HepG2 (cell line): ENCODE measurements around the gene CD248. TPM values are rescaled to one million over a fixed set of nuclear protein-coding genes. Genes with fewer than 3 reads are reported as not detected.
A peak's percentile ranks its signal among the peaks of the same experiment; 100 is the strongest.

ENCODE experiments used
- ADNP ChIP-seq: sonication (generic); formaldehyde crosslinking; IDR thresholded peaks from 2 replicates; pipeline ENCODE4 v1.4.0; 2020; ENCODE audit warnings: missing genetic modification reagents
- CBX5 ChIP-seq: sonication (generic); formaldehyde crosslinking; IDR thresholded peaks from 2 replicates; pipeline ENCODE4 v1.4.0; 2020; ENCODE audit warnings: missing genetic modification reagents, borderline replicate concordance
- ESRRA ChIP-seq: sonication (generic); formaldehyde crosslinking; IDR thresholded peaks from 2 replicates; pipeline ENCODE4 v1.5.1; 2020; ENCODE audit warnings: mild to moderate bottlenecking, low read depth, missing genetic modification reagents
- HOXA7 ChIP-seq: sonication (generic); formaldehyde crosslinking; IDR thresholded peaks from 2 replicates; pipeline ENCODE4 v1.8.1; 2022; ENCODE audit warnings: mild to moderate bottlenecking, missing genetic modification reagents, moderate library complexity
- KDM3A ChIP-seq: IDR thresholded peaks from 2 replicates; pipeline ENCODE4 v1.6.1; 2018; ENCODE audit warnings: low read depth, missing compliant biosample characterization
- MIER2 ChIP-seq: IDR thresholded peaks from 2 replicates; pipeline ENCODE4 v1.6.1; 2016; ENCODE audit warnings: missing biosample characterization, missing genetic modification reagents
- NFE2 ChIP-seq: sonication (generic); formaldehyde crosslinking; IDR thresholded peaks from 2 replicates; pipeline ENCODE4 v1.4.0; 2020; ENCODE audit warnings: missing genetic modification reagents
- PITX1 ChIP-seq: sonication (generic); formaldehyde crosslinking; IDR thresholded peaks from 2 replicates; pipeline ENCODE4 v1.5.1; 2020; ENCODE audit warnings: mild to moderate bottlenecking, missing genetic modification reagents
- PLRG1 ChIP-seq: fragments of 450-650 bp; conservative IDR thresholded peaks from 2 replicates; pipeline ENCODE4 v1.6.1; 2016
- ZNF335 ChIP-seq: sonication (generic); formaldehyde crosslinking; IDR thresholded peaks from 2 replicates; pipeline ENCODE4 v1.4.0; 2020; ENCODE audit warnings: missing genetic modification reagents
- ZNF549 ChIP-seq: sonication (generic); formaldehyde crosslinking; IDR thresholded peaks from 2 replicates; pipeline ENCODE4 v1.5.0; 2020; ENCODE audit warnings: missing genetic modification reagents
- ZNF570 ChIP-seq: sonication (generic); formaldehyde crosslinking; IDR thresholded peaks from 2 replicates; pipeline ENCODE4 v1.4.0; 2020; ENCODE audit warnings: mild to moderate bottlenecking, missing genetic modification reagents, borderline replicate concordance
- ZNF670 ChIP-seq: sonication (generic); formaldehyde crosslinking; IDR thresholded peaks from 2 replicates; pipeline ENCODE4 v1.8.0; 2022; ENCODE audit warnings: mild to moderate bottlenecking, missing genetic modification reagents, borderline replicate concordance
- ZNF850 ChIP-seq: sonication (generic); formaldehyde crosslinking; conservative IDR thresholded peaks from 2 replicates; pipeline ENCODE4 v1.9.0; 2021; ENCODE audit warnings: mild to moderate bottlenecking, missing genetic modification reagents
- ZSCAN22 ChIP-seq: sonication (generic); formaldehyde crosslinking; IDR thresholded peaks from 2 replicates; pipeline ENCODE4 v1.4.0; 2020; ENCODE audit warnings: mild to moderate bottlenecking, missing genetic modification reagents
- polyA plus RNA-seq, 8 experiments: library from polyadenylated mRNA; depleted of rRNA in 3 of 8; stranded (reverse) in 7 of 8; unstranded in 1 of 8; fragments of >200 nt; fragmentation: Illumina TruSeq in 4 of 8; extraction: Trizol in 4 of 8; gene quantifications; 2 replicates each; pipeline versions ENCODE4 v1.2.1 to v1.2.3, GENCODE V29; 2011 to 2016; ENCODE audit warnings: low read depth in 4 of 8, missing spikeins in 1 of 8, mixed read lengths in 1 of 8; ENCODE audit not compliant: insufficient read depth in 1 of 8
- total RNA-seq, 5 experiments: library from RNA; depleted of rRNA; stranded (reverse); fragments of >200 nt; fragmentation: Illumina TruSeq; extraction: Trizol; gene quantifications; 2 replicates each; pipeline ENCODE4 v1.2.3, GENCODE V29; 2016; ENCODE audit warnings: low read depth in 1 of 5
- TF ChIP-seq, protein P1 (sequence below): sonication (generic); formaldehyde crosslinking; IDR thresholded peaks from 2 replicates; pipeline ENCODE4 v1.4.0; 2020; ENCODE audit warnings: missing genetic modification reagents
- TF ChIP-seq, protein P2 (sequence below): sonication (generic); formaldehyde crosslinking; IDR thresholded peaks from 2 replicates; pipeline ENCODE4 v1.4.0; 2020; ENCODE audit warnings: missing genetic modification reagents
- TF ChIP-seq, protein P3 (sequence below): sonication (generic); formaldehyde crosslinking; IDR thresholded peaks from 2 replicates; pipeline ENCODE4 v1.5.0; 2020; ENCODE audit warnings: missing genetic modification reagents, mild to moderate bottlenecking, borderline replicate concordance
- TF ChIP-seq, protein P4 (sequence below): sonication (generic); formaldehyde crosslinking; IDR thresholded peaks from 2 replicates; pipeline ENCODE4 v1.4.0; 2020; ENCODE audit warnings: missing genetic modification reagents, borderline replicate concordance

CD248 gene
- total and polyA plus RNA-seq, 2 of the 13 experiments (the other 11 are each of a cell fraction or from before 2014, with no cell fraction given), result 0.25 to 0.35 TPM

DNA sequence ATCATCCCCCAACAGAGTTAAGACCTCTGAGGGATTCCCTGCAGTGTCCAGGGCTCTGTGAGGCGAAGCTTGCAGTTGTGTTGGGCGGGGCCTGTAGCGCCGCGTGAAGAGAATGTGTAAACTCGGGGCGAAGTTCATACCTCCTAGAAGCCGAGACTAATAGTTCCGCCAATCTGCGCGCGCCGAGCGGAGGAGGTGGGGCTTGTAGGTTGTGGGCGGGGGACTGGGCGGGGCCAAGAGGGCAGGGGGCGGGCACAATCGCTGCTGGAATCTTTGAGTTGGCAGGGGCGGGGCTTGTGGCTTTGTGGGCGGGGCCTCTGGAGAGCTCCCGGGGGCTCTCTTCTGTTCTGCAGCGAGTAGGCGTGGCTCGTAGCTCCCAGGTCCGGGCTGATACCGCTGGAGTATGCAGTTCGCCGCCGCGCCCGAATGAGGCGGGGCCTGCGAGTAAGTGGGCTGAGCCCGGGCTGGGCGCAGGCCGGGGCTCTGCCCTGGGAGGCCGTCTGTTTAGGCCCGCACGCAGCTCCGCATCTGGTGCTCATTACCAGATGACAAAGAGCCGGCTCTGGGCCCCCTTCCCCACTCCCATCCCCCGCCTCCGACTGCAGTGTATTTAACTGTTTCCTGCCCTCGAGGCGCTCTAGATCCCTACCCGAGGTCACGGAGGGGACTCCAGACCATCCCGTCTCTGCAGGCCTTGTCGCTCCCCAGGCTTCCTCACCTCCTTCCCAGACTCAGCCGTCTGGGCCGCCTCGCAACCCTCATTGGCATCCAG, 4.1 kb downstream of the CD248 start (continued):
- TF ChIP-seq ZNF549, result no peak
- TF ChIP-seq HOXA7 (CRISPR knock-in tag), result no peak
- no peak for TF ChIP-seq ADNP (CRISPR knock-in tag)
- TF ChIP-seq, protein P1, sequence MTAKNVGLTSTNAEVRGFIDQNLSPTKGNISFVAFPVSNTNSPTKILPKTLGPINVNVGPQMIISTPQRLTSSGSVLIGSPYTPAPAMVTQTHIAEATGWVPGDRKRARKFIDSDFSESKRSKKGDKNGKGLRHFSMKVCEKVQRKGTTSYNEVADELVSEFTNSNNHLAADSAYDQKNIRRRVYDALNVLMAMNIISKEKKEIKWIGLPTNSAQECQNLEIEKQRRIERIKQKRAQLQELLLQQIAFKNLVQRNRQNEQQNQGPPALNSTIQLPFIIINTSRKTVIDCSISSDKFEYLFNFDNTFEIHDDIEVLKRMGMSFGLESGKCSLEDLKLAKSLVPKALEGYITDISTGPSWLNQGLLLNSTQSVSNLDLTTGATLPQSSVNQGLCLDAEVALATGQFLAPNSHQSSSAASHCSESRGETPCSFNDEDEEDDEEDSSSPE (CRISPR knock-in tag), result no peak
- 0 out of 2 replicates have a peak, but pooled peaks have one; percentile 54 for TF ChIP-seq ZNF670 (CRISPR knock-in tag)
- no peak for TF ChIP-seq ZSCAN22 (CRISPR knock-in tag)
- TF ChIP-seq, protein P2, sequence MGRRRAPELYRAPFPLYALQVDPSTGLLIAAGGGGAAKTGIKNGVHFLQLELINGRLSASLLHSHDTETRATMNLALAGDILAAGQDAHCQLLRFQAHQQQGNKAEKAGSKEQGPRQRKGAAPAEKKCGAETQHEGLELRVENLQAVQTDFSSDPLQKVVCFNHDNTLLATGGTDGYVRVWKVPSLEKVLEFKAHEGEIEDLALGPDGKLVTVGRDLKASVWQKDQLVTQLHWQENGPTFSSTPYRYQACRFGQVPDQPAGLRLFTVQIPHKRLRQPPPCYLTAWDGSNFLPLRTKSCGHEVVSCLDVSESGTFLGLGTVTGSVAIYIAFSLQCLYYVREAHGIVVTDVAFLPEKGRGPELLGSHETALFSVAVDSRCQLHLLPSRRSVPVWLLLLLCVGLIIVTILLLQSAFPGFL (CRISPR knock-in tag), result no peak
- TF ChIP-seq PLRG1, result no peak
- TF ChIP-seq NFE2 (CRISPR knock-in tag), result no peak
- no peak for TF ChIP-seq KDM3A (CRISPR knock-in tag)
- TF ChIP-seq ESRRA (CRISPR knock-in tag), result no peak; the same call in 1 of the 2 replicates
- TF ChIP-seq ZNF570 (CRISPR knock-in tag), result no peak
- TF ChIP-seq, protein P3, sequence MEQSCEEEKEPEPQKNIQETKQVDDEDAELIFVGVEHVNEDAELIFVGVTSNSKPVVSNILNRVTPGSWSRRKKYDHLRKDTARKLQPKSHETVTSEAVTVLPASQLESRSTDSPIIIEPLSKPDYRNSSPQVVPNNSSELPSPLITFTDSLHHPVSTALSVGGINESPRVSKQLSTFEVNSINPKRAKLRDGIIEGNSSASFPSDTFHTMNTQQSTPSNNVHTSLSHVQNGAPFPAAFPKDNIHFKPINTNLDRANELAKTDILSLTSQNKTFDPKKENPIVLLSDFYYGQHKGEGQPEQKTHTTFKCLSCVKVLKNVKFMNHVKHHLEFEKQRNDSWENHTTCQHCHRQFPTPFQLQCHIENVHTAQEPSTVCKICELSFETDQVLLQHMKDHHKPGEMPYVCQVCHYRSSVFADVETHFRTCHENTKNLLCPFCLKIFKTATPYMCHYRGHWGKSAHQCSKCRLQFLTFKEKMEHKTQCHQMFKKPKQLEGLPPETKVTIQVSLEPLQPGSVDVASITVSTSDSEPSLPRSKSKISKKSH, result no peak
- no peak for TF ChIP-seq ZNF335 (CRISPR knock-in tag)
- TF ChIP-seq CBX5, result no peak
- TF ChIP-seq, protein P4, sequence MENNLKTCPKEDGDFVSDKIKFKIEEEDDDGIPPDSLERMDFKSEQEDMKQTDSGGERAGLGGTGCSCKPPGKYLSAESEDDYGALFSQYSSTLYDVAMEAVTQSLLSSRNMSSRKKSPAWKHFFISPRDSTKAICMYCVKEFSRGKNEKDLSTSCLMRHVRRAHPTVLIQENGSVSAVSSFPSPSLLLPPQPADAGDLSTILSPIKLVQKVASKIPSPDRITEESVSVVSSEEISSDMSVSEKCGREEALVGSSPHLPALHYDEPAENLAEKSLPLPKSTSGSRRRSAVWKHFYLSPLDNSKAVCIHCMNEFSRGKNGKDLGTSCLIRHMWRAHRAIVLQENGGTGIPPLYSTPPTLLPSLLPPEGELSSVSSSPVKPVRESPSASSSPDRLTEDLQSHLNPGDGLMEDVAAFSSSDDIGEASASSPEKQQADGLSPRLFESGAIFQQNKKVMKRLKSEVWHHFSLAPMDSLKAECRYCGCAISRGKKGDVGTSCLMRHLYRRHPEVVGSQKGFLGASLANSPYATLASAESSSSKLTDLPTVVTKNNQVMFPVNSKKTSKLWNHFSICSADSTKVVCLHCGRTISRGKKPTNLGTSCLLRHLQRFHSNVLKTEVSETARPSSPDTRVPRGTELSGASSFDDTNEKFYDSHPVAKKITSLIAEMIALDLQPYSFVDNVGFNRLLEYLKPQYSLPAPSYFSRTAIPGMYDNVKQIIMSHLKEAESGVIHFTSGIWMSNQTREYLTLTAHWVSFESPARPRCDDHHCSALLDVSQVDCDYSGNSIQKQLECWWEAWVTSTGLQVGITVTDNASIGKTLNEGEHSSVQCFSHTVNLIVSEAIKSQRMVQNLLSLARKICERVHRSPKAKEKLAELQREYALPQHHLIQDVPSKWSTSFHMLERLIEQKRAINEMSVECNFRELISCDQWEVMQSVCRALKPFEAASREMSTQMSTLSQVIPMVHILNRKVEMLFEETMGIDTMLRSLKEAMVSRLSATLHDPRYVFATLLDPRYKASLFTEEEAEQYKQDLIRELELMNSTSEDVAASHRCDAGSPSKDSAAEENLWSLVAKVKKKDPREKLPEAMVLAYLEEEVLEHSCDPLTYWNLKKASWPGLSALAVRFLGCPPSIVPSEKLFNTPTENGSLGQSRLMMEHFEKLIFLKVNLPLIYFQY (CRISPR knock-in tag), result 0 out of 2 replicates have a peak, but pooled peaks have one; percentile 0
- TF ChIP-seq ZNF850 (CRISPR knock-in tag), result peak; percentile 84; the same call in 1 of the 2 replicates
- peak; percentile 43; the same call in 1 of the 2 replicates for TF ChIP-seq MIER2 (CRISPR knock-in tag)
- no peak for TF ChIP-seq PITX1
